ENCODE data around the gene ARRB1. TPM values are rescaled to one million over a fixed set of nuclear protein-coding genes. Genes with fewer than 3 reads are reported as not detected.

Gene ARRB1
- total and polyA plus RNA-seq, 2 of the 13 experiments (the other 11 are each of a cell fraction or from before 2014, with no cell fraction given) = 22.5 to 35.7 TPM

GRCh38 chr11:75320046-75320618 is 31.3 kb downstream of the ARRB1 start:
- Histone ChIP-seq H3K4me2 (ENCODE audit: low read depth, low read length) (no peak overlapping the region), H3K9me3 (ENCODE audit: low read length) (no peaks in the 10 kb centered on the region), H3K4me3 (replicated peaks in 1 of 3; ENCODE audit: insufficient read depth in 1 of 3, low read depth in 2 of 3, low read length in 3 of 3) (no peak overlapping the region), H3K27ac (ENCODE audit: extremely low read length, insufficient read depth, low read length) (no peak overlapping the region), H3K79me2 (ENCODE audit: insufficient read depth, low read length) (peaks cover 24% of the 10 kb centered on the region), H3K36me3 (replicated peaks in 1 of 2; ENCODE audit: control insufficient read depth in 1 of 2, insufficient read depth in 2 of 2, low read length in 2 of 2) (peaks cover 0 to 5% of the 10 kb centered on the region in 2 experiments; a peak in 2 of 5 replicates), H2AFZ (ENCODE audit: low read length) (no peak overlapping the region), H3K27me3 (ENCODE audit: control insufficient read depth in 1 of 2, insufficient read depth in 2 of 2, low read length in 2 of 2) (no peaks in the 10 kb centered on the region), H3K9ac (ENCODE audit: insufficient read depth, low read depth, low read length) (no peak overlapping the region), H4K20me1 (ENCODE audit: insufficient read depth, low read length) (peaks cover 30% of the 10 kb centered on the region; the same call in 1 of the 2 replicates), H3K4me1 (ENCODE audit: insufficient read depth, low read length) (peaks cover 56% of the 10 kb centered on the region)
- intact Hi-C loops (cut with micrococcal nuclease; ENCODE audit: unreplicated experiment) = no loop called here
- ChIA-PET CTCF (ENCODE audit: low intra/inter-chr PET ratio, low total read pairs) (no interaction called here), POLR2A (no interaction called here)
- ATAC-seq = no peak
- no peak for TF ChIP-seq ZHX1 (CRISPR knock-in tag; IDR thresholded peaks at IDR 0.05; ENCODE audit: low read depth)
- TF ChIP-seq, protein P1, sequence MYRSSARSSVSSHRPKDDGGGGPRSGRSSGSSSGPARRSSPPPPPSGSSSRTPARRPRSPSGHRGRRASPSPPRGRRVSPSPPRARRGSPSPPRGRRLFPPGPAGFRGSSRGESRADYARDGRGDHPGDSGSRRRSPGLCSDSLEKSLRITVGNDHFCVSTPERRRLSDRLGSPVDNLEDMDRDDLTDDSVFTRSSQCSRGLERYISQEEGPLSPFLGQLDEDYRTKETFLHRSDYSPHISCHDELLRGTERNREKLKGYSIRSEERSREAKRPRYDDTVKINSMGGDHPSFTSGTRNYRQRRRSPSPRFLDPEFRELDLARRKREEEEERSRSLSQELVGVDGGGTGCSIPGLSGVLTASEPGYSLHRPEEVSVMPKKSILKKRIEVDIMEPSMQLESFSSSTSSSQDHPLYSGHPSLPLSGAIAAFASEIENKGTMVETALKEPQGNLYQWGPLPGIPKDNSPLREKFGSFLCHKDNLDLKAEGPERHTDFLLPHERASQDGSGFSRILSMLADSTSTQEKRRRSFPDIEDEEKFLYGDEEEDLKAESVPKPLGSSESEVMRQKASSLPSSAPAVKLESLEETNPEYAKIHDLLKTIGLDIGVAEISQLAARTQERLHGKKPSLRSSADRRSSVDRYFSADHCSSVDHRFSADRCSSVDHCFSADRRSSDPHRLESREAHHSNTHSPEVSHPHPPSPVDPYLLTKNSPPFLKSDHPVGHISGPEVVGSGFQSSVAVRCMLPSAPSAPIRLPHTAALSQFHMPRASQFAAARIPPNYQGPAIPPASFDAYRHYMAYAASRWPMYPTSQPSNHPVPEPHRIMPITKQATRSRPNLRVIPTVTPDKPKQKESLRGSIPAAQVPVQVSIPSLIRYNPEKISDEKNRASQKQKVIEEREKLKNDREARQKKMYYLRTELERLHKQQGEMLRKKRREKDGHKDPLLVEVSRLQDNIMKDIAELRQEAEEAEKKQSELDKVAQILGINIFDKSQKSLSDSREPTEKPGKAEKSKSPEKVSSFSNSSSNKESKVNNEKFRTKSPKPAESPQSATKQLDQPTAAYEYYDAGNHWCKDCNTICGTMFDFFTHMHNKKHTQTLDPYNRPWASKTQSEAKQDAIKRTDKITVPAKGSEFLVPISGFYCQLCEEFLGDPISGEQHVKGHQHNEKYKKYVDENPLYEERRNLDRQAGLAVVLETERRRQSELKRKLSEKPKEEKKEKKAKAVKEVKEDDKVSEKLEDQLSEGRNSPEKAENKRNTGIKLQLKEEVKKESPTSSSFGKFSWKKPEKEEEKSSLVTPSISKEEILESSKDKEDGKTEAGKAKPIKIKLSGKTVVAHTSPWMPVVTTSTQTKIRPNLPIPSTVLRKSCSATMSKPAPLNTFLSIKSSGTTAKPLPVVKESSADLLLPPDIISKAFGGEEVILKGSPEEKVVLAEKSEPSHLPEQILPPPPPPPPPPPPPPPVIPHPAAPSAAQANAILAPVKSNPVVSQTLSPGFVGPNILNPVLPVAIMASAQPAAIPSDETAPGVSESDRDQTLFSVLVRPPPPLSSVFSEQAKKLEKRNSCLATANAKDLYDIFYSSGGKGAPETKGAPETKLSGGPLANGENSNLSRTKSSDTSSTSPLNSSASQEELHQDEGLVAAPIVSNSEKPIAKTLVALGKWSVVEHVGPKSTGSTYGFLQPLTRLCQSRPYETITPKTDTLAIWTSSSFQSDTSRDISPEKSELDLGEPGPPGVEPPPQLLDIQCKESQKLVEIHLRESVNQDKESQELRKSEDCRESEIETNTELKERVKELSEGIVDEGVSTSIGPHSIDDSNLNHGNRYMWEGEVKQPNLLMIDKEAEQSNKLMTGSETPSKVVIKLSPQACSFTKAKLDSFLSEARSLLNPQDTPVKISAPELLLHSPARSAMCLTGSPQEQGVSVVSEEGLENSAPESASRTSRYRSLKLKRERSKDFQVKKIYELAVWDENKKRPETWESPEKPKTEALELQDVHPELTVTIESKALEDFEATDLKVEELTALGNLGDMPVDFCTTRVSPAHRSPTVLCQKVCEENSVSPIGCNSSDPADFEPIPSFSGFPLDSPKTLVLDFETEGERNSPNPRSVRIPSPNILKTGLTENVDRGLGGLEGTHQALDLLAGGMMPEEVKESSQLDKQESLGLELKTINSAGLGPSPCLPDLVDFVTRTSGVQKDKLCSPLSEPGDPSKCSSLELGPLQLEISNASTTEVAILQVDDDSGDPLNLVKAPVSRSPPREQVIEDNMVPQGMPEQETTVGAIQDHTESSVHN (CRISPR knock-in tag; IDR thresholded peaks at IDR 0.05) = no peak
- TF ChIP-seq ZNF576 (CRISPR knock-in tag; IDR thresholded peaks at IDR 0.05) = no peak
- TF ChIP-seq ZFY (CRISPR knock-in tag; IDR thresholded peaks at IDR 0.05) = no peak
- TF ChIP-seq ZNF761 (CRISPR knock-in tag; conservative IDR thresholded peaks at IDR 0.05) = no peak
- no peak for TF ChIP-seq SP140L (CRISPR knock-in tag; IDR thresholded peaks at IDR 0.05; ENCODE audit: borderline replicate concordance)
- TF ChIP-seq ZNF879 (CRISPR knock-in tag; IDR thresholded peaks at IDR 0.05) = no peak
- no peak for TF ChIP-seq HMG20A (CRISPR knock-in tag; IDR thresholded peaks at IDR 0.05; ENCODE audit: borderline replicate concordance)
- TF ChIP-seq ZBTB2 (CRISPR knock-in tag; IDR thresholded peaks at IDR 0.05; ENCODE audit: low read depth) = no peak
- no peak for TF ChIP-seq MAFG (CRISPR knock-in tag; IDR thresholded peaks at IDR 0.05)
- TF ChIP-seq ZNF230 (CRISPR knock-in tag; IDR thresholded peaks at IDR 0.05) = no peak
- no peak for TF ChIP-seq ADNP (CRISPR knock-in tag; IDR thresholded peaks at IDR 0.05)
- FAIRE-seq = no peak
- WGBS (ENCODE audit: low lambda C conversion rate) = 90% methylated on average over 5 of the region's 6 CpGs
- DNase-seq (ENCODE audit: low spot score) = no peak
- BruUV-seq (replicated peaks) = no TSS peak
- in situ Hi-C loops (cut with HindIII; ENCODE audit: extremely low pct_ligation_motif_present, low pct_unique_long_range_greater_than_20kb) = no loop called here
